CD1c-positive myeloid dendritic cell (primary cell): ENCODE measurements around the gene WNT2B.

Source experiments
- DNase-seq: peaks from one replicate; pipeline ENCODE4 v3.0.0-alpha.2; 2016; ENCODE audit errors: extremely low spot score

WNT2B gene

GRCh38 chr1:112565800-112566199 is 57.0 kb downstream of the WNT2B start:
- DNase-seq: no peak

- DNase-seq: no peak
Measured at GRCh38 chr1:112575154-112575804, 66.5 kb downstream of the WNT2B start.

GRCh38 chr1:112576240-112576639 is 67.5 kb downstream of the WNT2B start:
- no peak for DNase-seq
